GM21528 (cell line): ENCODE results near the gene ATG4A.
A peak's percentile ranks its signal among the peaks of the same experiment; 100 is the strongest.

Source experiments
- ATAC-seq: cut with Tn5 transposase; IDR thresholded peaks from one replicate; pipeline ENCODE4 v1.9.1; 2021; ENCODE audit warnings: mild to moderate bottlenecking, moderate library complexity; ENCODE audit not compliant: unreplicated experiment, low FRiP score

ATG4A gene

DNA sequence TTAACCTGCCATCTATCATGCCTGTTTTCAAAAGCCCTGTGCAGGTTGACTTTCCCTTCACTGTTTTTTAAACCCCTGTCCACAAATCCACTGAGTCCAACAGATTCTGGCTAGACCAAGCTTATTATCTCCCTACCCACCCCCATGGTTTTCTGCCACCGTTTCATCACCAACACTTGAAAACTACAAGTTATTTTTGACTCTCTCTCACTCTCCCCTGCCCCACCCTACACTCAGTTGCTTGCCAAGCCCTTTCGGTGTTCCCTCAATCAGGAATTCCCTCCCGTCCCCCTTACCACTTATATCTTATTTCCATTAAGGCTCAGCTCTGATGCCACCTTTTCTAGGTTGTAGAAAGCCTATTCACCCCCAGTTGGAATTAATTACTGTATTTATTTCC, 29.7 kb downstream of the ATG4A start:
- ATAC-seq, result no peak

DNA sequence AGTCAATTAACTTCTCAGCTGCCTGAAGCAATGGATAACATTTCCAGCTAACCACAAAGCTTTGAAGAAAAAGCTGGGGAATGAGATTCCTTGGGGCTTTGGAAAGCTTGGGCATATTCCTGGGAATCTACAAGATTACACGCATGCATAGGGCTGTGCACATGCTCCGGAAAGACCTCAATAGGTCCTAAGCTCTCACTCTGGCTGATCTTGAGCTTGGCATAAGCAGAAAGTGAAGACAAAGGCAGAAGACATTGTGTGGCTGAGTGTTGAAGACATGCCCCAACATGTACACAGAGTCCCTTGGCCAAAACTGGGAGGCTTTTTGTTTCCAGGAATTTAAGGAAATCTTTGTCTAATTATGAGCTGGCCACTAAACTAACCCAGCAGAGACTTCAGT, 31.2 kb downstream of the ATG4A start:
- ATAC-seq, result no peak

DNA sequence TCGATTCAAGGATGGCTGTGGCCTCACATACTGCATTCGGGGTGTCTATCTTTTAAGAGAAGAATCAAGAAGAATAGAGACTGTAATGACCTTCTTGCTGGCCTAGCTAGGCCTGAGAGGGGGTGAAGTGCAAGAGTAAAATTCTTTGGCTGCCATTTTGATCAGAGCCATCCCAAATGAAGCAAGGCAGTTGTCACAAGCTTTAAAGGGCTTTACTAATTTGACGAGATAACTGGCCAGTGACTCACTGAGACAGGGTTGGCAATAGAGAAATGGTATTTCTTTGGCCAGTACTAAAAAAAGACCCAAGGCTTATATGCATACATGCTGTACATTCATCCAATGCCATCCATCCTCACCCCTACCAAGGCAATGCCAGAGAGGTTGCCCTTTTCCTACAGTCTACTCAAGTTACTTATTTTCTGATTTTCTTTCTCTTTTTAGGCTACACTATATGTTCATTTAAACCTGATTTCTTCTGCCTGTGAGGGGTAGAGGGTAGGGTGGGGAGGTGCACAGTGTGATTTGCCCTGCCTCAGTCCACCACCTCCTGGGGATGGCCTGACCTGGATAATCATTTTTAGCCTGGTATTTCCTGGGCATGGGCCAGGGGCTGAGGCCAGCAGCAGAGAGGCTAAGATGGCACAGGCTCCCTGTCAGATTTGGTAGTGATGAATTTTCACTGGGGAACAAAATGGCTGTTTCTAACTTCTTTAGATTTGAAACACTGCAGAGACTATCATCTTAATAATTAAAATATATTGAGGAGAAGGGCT, 32.2 kb downstream of the ATG4A start:
- no peak for ATAC-seq

DNA sequence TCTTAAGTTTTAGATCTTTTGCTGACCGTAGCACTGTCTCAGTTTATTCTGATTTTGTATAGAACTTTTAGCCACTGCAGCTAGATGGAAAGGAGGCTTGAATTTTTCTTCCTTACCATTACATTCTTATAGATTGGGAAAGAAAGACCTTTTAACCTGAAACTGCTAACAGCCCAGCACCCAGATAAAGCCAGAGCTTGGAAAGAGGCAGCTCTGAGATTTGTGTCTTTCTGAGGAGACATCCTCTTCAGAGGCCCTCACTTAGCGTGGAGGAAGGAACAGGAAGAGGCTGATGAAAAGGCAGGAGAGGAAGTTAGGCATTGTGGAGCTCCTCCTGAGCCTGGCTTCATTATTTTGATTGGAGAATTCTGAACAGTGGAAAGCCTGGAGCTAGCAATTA, 35.1 kb downstream of the ATG4A start:
- ATAC-seq, result no peak

DNA sequence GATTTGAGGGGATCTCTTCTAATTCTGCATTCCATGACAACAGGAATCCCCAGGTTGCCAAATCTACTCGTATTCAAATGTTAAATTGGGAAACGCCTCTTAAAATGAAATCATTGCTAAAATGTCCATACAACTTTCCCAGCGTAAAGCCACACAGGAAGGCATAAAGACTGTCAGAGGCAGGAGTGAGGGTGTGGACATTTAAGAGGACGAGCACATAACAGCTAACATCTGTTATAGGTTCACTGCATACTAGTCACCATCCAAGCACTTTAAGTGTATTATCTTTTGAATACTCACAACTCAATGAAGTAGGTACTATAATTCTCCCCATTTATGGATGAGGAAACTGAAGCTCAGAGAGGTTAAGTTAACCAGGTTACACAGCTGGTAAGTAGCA, 35.6 kb downstream of the ATG4A start:
- ATAC-seq, result no peak

DNA sequence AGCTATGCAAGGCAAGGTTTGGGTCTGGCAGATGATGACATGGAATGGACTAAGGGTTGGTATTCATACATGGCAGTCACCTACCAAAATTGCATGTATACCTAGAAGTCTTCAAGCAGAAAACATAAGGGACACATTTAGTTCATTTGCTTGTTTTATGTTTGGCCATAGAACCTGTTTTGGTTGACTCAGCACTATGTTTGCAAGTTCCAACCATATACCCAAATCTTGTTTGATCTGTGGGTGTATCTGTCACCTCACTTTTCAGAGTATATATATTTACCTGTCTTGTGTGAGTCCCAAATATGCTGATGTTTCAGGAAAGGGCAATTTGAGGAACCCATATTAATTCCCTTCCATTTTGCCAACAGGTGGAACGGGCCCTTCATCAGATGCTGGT, 39.3 kb downstream of the ATG4A start:
- no peak for ATAC-seq

DNA sequence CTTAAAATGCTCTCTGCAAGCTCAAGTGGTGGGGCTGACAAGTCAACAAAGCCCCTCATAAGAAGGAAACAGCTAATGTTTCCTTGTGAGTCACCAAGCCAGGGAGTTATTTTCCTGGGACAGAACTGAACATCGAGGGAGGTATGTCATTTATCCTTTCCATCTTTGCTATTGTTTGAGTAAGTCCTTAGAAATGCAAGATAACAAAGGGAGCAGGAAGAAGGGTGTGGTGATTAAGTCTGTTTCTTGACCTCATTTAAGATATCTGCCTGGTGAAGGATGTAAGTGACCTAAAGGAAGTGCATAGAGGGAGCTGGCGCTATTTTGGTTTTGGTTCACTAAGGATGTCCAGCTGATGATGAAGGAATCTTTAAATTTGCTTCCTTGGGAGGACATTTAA, 39.9 kb downstream of the ATG4A start:
- no peak for ATAC-seq

DNA sequence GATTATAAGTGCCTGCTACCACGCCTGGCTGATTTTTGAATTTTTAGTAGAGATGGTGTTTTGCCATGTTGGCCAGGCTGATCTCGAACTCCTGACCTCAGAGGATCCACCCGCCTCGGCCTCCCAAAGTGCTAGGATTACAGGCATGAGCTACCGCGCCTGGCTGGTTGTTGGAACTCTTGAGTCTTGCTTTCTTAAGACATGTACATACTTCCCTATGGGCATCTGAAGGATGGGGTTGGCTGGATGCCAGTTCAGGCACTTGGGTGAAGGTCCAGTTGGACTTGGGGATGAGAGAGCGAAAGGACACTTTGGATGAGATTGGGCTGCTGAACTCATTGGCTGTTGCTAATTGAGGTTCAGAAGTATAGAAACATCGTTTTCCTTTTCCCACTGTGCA, 40.5 kb downstream of the ATG4A start:
- ATAC-seq, result no peak

DNA sequence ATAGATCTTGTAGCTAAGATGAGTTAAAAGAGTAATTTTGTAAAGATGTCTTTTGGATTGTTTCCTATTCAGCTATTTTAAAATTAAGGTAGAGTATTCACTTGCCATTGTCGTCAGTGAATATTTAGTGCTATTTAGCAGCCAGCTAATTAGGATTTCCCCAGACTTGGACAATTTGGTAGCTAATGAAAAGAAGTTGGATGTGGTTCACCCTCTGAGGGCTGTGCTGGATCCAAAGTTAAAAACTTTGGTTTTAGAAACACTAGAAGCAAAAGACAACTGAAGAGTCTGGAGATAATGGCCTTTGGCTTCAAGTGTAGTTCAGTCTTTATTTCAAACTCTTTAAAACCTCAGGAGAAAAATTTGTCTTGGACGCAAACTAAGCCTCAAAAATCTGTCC, 41.3 kb downstream of the ATG4A start:
- no peak for ATAC-seq

DNA sequence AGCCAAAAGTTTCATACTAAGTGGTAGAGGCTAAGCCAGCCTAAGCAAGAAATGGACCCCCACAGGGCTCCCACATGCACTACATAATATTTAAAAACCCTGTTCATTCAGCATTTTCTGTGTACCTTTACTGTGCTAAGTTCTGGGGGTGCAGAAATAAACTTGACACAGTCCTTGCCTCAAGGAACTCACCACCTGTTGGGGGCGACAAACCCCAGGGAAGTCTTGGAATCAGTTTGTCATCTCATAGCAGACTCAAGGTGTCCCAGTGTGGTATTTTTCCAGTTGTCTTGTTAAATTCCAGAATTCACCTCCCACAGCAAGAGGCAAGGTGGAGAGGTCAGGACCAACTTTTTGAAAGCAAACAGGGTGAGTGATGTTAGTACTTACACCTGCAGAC, 43.1 kb downstream of the ATG4A start:
- no peak for ATAC-seq

DNA sequence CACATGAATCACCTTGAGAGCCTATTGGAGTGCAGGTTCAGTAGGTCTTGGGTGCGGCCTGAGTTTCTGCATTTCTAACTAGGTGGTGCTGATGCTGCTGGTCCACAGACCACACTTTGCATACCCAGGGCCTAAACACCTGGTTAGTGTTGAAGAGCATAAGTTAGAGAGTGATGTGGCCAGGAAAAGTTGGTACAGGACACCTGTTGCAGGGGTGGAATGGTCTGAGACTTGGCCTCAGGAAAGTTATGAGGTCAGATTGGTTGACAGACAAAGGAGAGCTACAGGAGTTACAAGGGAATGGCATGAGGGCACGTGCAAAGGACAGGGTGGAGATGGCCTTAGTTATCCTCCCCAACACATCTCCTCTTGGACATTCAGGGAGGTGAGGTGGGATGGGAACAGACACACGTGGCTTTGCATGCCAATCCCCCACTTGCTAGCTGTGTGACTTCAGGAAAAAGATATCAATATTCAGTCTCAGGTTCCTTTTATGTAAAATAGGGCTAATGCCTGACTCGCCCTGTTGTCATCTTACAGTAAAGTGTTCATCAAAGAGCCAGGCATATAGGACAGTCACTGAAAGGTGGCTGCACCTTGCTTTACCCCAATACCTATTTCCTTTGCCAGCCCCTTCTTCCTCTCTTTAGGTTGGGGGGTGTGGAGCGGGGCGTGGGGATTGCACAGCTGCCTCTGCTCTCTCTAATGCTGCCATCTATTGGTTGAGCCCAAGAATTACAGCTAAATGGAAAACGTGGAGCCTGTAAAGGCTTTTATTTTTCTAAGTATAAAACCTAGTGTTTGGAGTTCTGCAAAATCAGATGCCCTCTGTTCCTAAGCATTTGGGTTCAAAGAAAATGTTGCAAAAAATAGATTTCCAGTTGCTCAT, 47.5 kb downstream of the ATG4A start:
- no peak for ATAC-seq

DNA sequence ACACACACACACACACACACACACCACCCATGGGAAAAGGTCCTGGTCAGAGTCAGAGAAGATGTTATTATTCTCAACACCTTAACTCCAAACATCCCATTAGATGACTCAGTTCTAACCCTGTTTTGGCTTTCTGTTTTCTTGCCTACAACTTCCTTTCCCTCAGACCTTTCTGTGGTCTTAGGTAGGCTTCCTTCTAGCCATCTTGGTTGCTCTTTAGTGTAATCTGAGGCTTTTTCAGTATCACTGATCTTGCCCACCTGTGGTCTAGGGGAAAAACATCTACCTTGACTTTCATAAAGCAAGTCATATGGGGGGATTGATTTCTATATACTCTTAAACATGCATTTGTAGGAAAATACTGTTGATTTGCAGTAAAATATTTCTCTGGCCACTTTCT, 56.9 kb downstream of the ATG4A start:
- ATAC-seq, result peak; percentile 83

DNA sequence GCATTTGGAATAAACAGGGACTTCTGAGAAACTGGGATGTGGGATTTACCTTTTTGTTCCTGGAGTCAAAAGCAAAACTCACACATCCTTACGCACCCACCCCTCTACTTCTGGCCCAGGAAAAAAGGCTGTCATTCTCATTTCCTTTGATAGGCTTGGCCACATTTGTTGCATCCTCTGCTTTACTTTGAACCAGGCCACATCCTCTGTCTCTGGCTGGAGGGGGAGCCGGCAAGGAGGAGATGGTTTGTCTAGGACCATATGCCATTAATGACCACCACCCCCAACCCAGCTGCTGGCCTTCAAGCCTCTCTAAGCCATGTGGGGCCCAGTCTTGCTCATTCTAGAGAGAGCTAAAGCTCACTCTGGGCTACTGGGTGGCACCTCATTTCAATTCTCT, 64.5 kb downstream of the ATG4A start:
- ATAC-seq, result no peak

DNA sequence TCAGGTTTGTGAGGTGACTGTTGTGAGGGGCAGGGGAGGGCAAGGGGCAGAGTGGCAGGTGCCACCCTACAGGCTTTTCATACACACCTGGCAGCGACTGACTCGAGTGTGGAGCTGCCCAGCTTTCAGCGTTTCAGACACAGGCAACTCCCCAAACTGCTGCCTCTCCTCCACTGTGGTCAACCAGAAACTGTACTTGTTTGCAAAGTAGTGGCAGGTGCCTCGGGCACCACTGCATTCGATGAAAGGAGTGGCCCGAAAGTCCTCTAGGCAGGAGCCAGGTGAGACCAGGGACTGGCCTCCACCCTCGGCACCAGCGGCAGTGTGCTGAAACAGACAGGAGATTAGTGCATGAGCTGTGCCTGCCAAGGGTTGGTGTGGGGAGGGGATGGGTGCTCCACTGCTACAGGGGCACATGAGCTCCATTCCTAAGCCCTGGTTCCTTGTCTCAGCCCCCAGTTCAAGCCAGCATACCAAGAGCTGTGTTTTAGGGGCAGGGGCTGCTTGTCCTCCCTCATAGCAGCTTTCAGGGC, 65.4 kb downstream of the ATG4A start:
- ATAC-seq, result no peak

DNA sequence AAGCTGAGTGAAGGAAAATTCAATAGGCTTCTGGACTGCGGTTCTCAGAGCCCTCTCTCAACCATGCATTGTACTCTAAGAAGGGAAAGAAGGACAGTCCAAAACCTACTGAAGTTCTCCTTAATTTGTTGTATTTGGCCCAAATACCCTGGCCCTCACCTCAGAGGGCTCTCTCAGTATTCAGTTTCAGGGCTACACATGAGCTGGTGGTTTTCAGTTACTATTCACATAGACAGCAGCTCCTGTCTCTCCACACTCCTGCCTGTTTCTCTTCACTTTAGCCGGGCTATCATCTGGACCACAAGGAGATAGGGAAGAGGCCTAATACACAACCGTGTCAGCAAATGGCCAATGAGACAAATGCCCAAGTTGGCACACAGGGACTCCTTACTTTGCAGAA, 66.0 kb downstream of the ATG4A start:
- ATAC-seq, result no peak

DNA sequence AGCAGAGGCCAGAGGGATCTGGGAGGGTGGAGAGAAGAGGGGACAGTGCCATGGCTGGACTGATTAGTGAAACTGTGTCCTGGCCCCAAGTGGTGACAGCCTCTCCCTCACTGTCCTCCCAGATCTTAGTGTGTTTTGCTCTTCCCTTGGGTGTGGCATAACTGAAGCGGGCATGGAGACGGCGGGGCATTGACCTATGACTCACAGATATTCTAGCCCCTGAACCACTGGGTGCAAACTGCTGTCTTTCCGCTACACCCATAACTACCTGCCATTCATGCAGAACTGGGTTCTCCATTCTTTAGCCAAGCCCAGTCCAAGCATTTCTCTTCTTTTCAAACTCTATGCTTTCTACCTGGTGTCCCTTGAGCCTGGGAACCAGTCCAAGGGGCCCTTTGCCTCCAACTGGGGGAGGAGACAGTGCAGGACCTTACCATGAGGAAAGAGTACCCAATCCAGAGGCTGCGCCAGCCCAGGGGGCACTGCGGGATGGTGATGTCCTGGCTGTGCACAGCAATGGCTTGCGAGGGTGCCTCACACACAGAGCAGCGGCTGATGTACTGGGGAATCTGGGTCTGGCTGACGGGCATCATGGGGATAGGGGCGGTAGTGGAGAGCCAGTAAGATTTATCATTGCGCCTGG, 67.6 kb downstream of the ATG4A start:
- no peak for ATAC-seq

DNA sequence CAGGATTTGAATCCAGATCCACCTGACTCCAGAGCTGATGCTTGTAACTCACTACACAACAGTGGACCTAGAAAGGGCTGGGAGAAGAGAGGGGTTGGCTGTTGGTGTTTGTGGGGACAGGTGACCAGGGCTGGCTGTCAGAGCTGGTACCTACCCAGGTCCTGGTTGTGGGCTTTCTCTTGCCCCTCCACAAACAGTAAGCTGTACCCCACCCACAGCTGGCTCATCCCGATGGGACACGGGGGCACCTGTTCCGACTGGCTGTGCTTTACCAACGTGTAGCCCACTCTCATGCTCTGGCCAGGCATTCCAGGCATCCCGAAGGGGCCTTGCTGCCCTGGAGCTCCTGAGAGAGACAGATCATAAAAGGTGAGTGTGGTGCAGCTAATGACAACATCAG, 68.7 kb downstream of the ATG4A start:
- ATAC-seq, result no peak

DNA sequence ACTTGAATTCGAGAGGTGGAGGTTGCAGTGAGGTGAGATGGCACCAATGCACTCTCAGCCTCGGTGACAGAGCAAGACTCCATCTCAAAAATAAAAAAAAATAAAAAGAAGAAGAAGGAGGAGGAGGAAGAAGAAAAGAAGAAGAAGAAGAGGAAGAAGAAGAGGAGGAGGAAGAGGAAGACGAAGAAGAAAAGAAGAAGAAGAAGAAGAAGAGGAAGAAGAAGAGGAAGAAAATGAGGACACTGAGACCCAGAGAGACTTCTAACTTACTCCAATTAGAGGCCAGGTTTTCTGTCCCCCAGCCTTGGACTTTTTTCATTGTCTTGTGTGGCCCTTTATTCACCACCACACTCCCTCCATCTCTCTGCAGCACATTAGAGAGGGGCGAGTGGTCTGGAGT, 70.7 kb downstream of the ATG4A start:
- no peak for ATAC-seq

DNA sequence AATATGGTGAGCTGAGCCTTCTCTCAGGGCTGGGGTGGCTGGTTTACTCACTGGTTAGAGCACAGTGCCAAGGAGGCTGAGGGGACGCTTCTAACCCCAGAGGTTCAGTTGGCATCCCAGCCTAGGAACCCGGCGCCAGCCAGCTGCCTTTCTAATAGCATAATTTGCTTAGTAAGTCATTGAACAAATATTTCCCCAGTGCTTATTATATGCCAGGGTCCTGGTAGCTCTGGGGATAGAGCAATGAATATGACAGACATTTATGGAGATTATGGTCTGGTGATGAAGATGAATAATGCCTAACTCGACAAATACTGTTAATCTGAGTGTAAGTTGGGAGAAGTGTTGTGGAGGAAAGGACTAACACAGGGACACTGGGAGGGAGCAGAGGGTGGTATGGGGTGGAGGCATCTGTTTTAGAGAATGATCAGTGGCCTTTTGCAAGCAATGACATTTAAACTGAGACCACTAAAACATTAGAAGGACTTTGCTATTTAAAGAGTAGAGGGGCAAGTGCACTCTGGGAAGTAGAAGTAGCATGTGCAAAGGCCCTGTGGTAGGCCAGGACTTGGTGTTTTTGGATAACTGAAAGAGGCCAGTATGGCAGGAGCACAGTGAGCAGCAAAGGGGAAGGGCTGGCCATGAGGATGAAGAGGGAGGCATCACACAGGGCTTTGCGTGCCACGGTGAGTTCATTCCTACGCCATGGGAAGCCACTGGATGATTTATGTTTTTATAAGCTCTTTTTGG, 71.9 kb downstream of the ATG4A start:
- ATAC-seq, result no peak

DNA sequence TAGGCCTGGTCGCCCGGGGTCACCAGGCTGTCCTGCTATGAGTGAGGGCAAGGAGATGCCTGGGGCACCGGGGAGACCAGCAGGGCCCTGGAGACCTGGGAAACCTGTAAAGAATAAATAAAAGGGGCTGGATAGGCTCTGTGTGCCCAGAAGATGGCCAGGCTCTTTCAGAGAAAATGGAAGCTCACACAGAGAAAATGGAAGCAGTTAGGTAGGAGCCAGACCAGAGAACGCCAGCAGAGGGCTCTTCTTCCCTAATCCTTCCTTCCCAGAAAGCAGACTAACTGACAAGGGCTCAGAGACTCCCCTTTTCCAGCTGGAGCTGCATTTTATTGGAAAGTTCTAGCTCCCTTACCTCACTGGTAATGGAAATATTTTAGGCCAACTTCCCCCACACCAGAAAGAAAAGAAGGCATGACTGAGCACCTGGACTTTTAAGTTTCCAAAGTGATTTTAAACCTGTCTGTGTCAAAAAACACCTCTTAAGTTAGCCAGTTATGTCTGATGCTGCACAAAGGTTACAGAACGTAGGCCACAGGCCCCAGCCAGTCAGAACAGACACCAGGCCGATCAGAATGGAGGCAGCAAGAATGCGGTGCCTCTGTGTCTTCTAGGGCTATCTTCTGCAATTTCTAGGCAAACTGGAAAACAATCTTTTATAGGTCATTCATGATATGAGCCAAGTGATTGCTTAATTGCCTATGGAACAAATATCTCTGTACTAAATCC, 74.0 kb downstream of the ATG4A start:
- no peak for ATAC-seq
